Measurements from ENCODE around the gene SGK2.

DNA sequence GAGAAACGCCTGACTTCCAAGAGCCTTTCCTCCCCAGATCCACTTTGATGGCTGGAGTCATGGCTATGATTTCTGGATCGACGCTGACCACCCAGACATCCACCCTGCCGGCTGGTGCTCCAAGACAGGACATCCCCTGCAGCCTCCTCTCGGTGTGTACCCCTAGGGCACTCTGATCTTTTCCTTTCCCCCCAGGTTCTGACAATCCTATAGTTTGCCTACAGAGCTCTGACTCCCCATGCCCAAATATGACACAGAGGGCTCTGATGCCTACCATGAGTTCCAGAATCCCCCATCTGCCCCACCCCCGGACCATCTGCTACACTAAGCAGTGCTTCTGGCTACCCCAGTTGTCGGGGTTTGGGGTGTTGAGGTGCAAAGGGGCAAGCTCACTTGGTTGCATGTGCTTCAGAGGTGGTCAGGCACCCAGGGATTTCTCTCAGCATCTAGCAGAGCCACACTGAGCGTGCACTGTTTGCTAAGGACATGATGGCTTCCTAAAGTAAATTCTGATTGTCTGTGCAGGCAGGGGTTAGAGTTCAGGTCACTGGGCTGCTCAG is 24.0 kb upstream of the SGK2 start:
- TF ChIP-seq, protein P1, sequence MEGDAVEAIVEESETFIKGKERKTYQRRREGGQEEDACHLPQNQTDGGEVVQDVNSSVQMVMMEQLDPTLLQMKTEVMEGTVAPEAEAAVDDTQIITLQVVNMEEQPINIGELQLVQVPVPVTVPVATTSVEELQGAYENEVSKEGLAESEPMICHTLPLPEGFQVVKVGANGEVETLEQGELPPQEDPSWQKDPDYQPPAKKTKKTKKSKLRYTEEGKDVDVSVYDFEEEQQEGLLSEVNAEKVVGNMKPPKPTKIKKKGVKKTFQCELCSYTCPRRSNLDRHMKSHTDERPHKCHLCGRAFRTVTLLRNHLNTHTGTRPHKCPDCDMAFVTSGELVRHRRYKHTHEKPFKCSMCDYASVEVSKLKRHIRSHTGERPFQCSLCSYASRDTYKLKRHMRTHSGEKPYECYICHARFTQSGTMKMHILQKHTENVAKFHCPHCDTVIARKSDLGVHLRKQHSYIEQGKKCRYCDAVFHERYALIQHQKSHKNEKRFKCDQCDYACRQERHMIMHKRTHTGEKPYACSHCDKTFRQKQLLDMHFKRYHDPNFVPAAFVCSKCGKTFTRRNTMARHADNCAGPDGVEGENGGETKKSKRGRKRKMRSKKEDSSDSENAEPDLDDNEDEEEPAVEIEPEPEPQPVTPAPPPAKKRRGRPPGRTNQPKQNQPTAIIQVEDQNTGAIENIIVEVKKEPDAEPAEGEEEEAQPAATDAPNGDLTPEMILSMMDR (IDR thresholded peaks at IDR 0.05; ENCODE audit: low read depth, low read length) = no peak
- TF ChIP-seq POLR2A (IDR thresholded peaks at IDR 0.05; ENCODE audit: extremely low read depth, insufficient read length) = no peak
